DMS 273 (cell line): ENCODE measurements around the gene ZBTB48.
A peak's percentile ranks its signal among the peaks of the same experiment; 100 is the strongest.

Source experiments
- DNase-seq: peaks from one replicate; lab custom pipeline; 2025; ENCODE audit not compliant: unreplicated experiment; lab: John Stamatoyannopoulos, UW

The ZBTB48 gene

GRCh38 chr1:6572653-6573383 is 7.0 kb upstream of the ZBTB48 start:
- no peak for DNase-seq

GRCh38 chr1:6574025-6574620 is 5.7 kb upstream of the ZBTB48 start:
- peak; percentile 57 for DNase-seq

- no peak for DNase-seq
These were observed 5.0 kb upstream of the ZBTB48 start for GRCh38 chr1:6574818-6575217.

- DNase-seq, result no peak
These were observed 1.8 kb upstream of the ZBTB48 start for GRCh38 chr1:6577831-6578525.

- no peak for DNase-seq
These were observed 995 bp upstream of the ZBTB48 start for GRCh38 chr1:6578624-6579373.

GRCh38 chr1:6580119-6580592 is 362 bp downstream of the ZBTB48 start:
- no peak for DNase-seq

GRCh38 chr1:6580593-6581409 is 1.0 kb downstream of the ZBTB48 start:
- DNase-seq, result peak; percentile 53

GRCh38 chr1:6581561-6582305 is 1.9 kb downstream of the ZBTB48 start:
- no peak for DNase-seq

GRCh38 chr1:6582370-6582769 is 2.6 kb downstream of the ZBTB48 start:
- DNase-seq, result no peak

GRCh38 chr1:6584126-6585080 is 4.6 kb downstream of the ZBTB48 start:
- DNase-seq, result no peak

GRCh38 chr1:6585081-6585722 is 5.4 kb downstream of the ZBTB48 start:
- DNase-seq, result peak; percentile 56

GRCh38 chr1:6585841-6586240 is 6.0 kb downstream of the ZBTB48 start:
- no peak for DNase-seq

- DNase-seq, result no peak
These were observed 6.6 kb downstream of the ZBTB48 start for GRCh38 chr1:6586404-6586816.

GRCh38 chr1:6587261-6588005 is 7.6 kb downstream of the ZBTB48 start:
- DNase-seq, result peak; percentile 38

GRCh38 chr1:6588128-6588892 is 8.5 kb downstream of the ZBTB48 start:
- DNase-seq, result no peak

GRCh38 chr1:6588893-6589520 is 9.2 kb downstream of the ZBTB48 start:
- no peak for DNase-seq
